AG04450 (cell line): ENCODE measurements around the gene E2F7. TPM values are rescaled to one million over a fixed set of nuclear protein-coding genes. Genes with fewer than 3 reads are reported as not detected.

Experiments used
- CTCF ChIA-PET: fragments of 300-600, 350-600 bp; formaldehyde crosslinking; extraction: SDS; loops from one replicate; lab custom pipeline; 2022; ENCODE audit warnings: antibody characterized with exemption, inconsistent platforms; lab: Charles Lee
- POLR2A ChIA-PET: fragments of 350-600 bp; formaldehyde crosslinking; extraction: SDS; loops from one replicate; lab custom pipeline; 2021; ENCODE audit warnings: antibody characterized with exemption, inconsistent platforms; lab: Yijun Ruan, JAX
- DNase-seq: peaks from one replicate; pipeline ENCODE4 v3.0.0-alpha.2; 2011; ENCODE audit warnings: low read depth, low spot score
- H3K27ac ChIP-seq: one replicate; pipeline ENCODE4 v1.5.1; 2012; ENCODE audit warnings: low read depth, low read length, control low read depth
- H3K27me3 ChIP-seq: one replicate; pipeline ENCODE4 v1.6.0; 2012; ENCODE audit warnings: low read length; ENCODE audit not compliant: control insufficient read depth, insufficient read depth
- H3K4me3 ChIP-seq: 2 replicates; pipeline ENCODE4 v1.5.1; 2011; ENCODE audit warnings: mild to moderate bottlenecking, low read depth, low read length, control low read depth
- H3K9me3 ChIP-seq: 2 replicates; pipeline ENCODE4 v1.5.1; 2012; ENCODE audit warnings: low read length; ENCODE audit not compliant: control insufficient read depth, insufficient read depth
- CTCF ChIP-seq: IDR thresholded peaks from 2 replicates; pipeline ENCODE4 v1.5.1; 2011; ENCODE audit warnings: low read depth, low read length, control low read depth, inconsistent platforms
- polyA plus RNA-seq: library from polyadenylated mRNA; depleted of rRNA; stranded (reverse); fragments of >200 nt; gene quantifications from 2 replicates; pipeline ENCODE4 v1.2.3, GENCODE V29; 2011

The E2F7 gene
- polyA plus RNA-seq, 1 experiment, result 5.2 TPM

GRCh38 chr12:77031745-77032144 lies 33.6 kb downstream of the E2F7 start:
- Histone ChIP-seq H3K27me3 (no peaks in the 10 kb centered on the region), H3K27ac (no peak overlapping the region), H3K9me3 (no peaks in the 10 kb centered on the region), H3K4me3 (no peak overlapping the region)
- CTCF ChIA-PET, result interaction anchor here (1.0 to 4.5 kb wide), 3 partner anchors 15 to 21 kb away, joined by 3 to 40 read pairs (median 14); no protein-coding TSS in a partner anchor
- DNase-seq, result no peak
- TF ChIP-seq CTCF, result no peak
- POLR2A ChIA-PET, result no interaction called here

GRCh38 chr12:77025782-77026314 lies 39.5 kb downstream of the E2F7 start:
- no peak overlapping the region for H3K4me3 ChIP-seq
- TF ChIP-seq CTCF, result no peak
- H3K9me3 ChIP-seq, result no peaks in the 10 kb centered on the region
- no peaks in the 10 kb centered on the region for H3K27me3 ChIP-seq
- H3K27ac ChIP-seq, result no peak overlapping the region
- DNase-seq, result no peak
- ChIA-PET CTCF (interaction anchor here (0.6 to 3.0 kb wide), 4 partner anchors 15 to 682 kb away, joined by 3 to 28 read pairs (median 5); no protein-coding TSS in a partner anchor), POLR2A (no interaction called here)

GRCh38 chr12:77023501-77023900 lies 41.9 kb downstream of the E2F7 start:
- no peak for TF ChIP-seq CTCF
- Histone ChIP-seq H3K27ac (no peak overlapping the region), H3K4me3 (no peak overlapping the region), H3K27me3 (no peaks in the 10 kb centered on the region), H3K9me3 (no peaks in the 10 kb centered on the region)
- POLR2A ChIA-PET, result no interaction called here
- CTCF ChIA-PET, result interaction anchor here (0.7 to 5.4 kb wide), 2 partner anchors 13 to 213 kb away, joined by 3 to 77 read pairs; no protein-coding TSS in a partner anchor
- no peak for DNase-seq

GRCh38 chr12:77019920-77020319 lies 45.4 kb downstream of the E2F7 start:
- POLR2A ChIA-PET, result no interaction called here

More at GRCh38 chr12:77019920-77020319, 45.4 kb downstream of the E2F7 start:
- no peak for DNase-seq
- H3K27me3 ChIP-seq, result no peaks in the 10 kb centered on the region
- no peak overlapping the region for H3K27ac ChIP-seq
- H3K4me3 ChIP-seq, result no peak overlapping the region
- CTCF ChIA-PET, result interaction anchor here (5.4 kb wide), 1 partner anchor 9 kb away, joined by 77 read pairs; no protein-coding TSS in a partner anchor
- no peaks in the 10 kb centered on the region for H3K9me3 ChIP-seq
- no peak for TF ChIP-seq CTCF
